ENCODE results near the gene PTK6. TPM values are rescaled to one million over a fixed set of nuclear protein-coding genes. Genes with fewer than 3 reads are reported as not detected.

PTK6 gene
- total RNA-seq, 1 donor from 2014 or later: 0.12 TPM

DNA sequence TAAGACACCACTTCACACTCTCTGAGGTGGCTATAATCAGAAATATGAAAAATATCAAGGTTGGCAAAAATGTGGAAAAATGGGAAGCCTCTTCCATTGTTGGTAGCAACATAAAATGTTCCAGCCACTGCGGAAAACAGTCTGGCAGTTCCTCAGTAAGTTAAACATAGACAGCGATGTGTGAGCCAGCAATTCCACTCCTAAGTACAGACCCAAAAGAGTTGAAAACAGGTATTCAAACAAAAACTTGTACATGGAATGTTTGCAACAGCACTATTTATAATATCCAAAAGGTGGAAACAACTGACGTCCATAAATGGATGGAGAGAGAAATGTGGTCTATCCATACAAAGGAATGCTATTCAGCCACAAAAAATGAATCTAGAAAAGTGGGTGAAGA, 24.0 kb downstream of the PTK6 start:
- no peak for TF ChIP-seq CTCF (conservative IDR thresholded peaks at IDR 0.05)
- no peaks in the 10 kb centered on the region for H3K36me3 Mint-ChIP-seq
- H3K27me3 Mint-ChIP-seq: peaks cover 55% of the 10 kb centered on the region
- DNase-seq (ENCODE audit: extremely low spot score, unreplicated experiment): no peak
- H3K4me1 Mint-ChIP-seq (ENCODE audit: unreplicated experiment): no peaks in the 10 kb centered on the region
- no peak overlapping the region for H3K4me3 Mint-ChIP-seq
- H3K27ac Mint-ChIP-seq: no peak overlapping the region
- H3K9me3 Mint-ChIP-seq: peaks cover 5% of the 10 kb centered on the region

DNA sequence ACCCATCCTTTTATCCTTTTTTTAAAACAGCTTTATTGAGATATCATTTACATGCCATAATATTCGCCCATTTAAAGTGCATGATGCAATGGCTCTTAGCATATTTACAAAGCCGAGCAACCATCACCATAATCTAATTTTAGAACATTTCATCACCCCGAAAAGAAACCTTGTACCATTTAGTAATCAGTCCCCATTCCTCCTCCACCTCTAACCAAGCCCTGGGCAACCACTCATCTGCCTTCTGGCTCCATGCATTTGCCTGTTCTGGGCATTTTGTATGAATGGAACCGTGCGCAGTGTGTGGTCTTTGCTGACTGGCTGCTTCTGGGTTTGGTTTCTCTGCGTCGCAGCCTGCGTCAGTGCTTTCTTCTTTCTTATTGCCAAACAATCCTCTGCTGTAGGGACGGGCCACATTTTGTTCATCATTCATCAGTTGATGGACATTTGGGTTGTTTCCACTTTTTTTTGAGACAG, 28.1 kb downstream of the PTK6 start:
- no peak overlapping the region for H3K27ac Mint-ChIP-seq
- peaks cover 56% of the 10 kb centered on the region for H3K27me3 Mint-ChIP-seq
- H3K36me3 Mint-ChIP-seq: no peaks in the 10 kb centered on the region
- TF ChIP-seq CTCF (conservative IDR thresholded peaks at IDR 0.05): no peak
- H3K9me3 Mint-ChIP-seq: peaks cover 10% of the 10 kb centered on the region
- H3K4me3 Mint-ChIP-seq: no peak overlapping the region
- no peak for DNase-seq (ENCODE audit: extremely low spot score, unreplicated experiment)
- H3K4me1 Mint-ChIP-seq (ENCODE audit: unreplicated experiment): no peaks in the 10 kb centered on the region

GRCh38 chr20:63508072-63508768, 29.0 kb downstream of the PTK6 start:
- Mint-ChIP-seq H3K4me1 (ENCODE audit: unreplicated experiment) (no peaks in the 10 kb centered on the region), H3K27ac (no peak overlapping the region), H3K36me3 (no peaks in the 10 kb centered on the region), H3K9me3 (peaks cover 7% of the 10 kb centered on the region), H3K4me3 (no peak overlapping the region), H3K27me3 (peaks cover 57% of the 10 kb centered on the region)
- TF ChIP-seq CTCF (conservative IDR thresholded peaks at IDR 0.05): no peak
- DNase-seq (ENCODE audit: extremely low spot score, unreplicated experiment): peak; percentile 65

- Mint-ChIP-seq H3K4me3 (no peak overlapping the region), H3K36me3 (no peaks in the 10 kb centered on the region), H3K4me1 (ENCODE audit: unreplicated experiment) (no peaks in the 10 kb centered on the region), H3K9me3 (peaks cover 5% of the 10 kb centered on the region), H3K27ac (no peak overlapping the region), H3K27me3 (peaks cover 47% of the 10 kb centered on the region)
- no peak for TF ChIP-seq CTCF (conservative IDR thresholded peaks at IDR 0.05)
- no peak for DNase-seq (ENCODE audit: extremely low spot score, unreplicated experiment)
These were observed 30.0 kb downstream of the PTK6 start for GRCh38 chr20:63507083-63507743.

GRCh38 chr20:63505723-63506122, 31.5 kb downstream of the PTK6 start:
- Mint-ChIP-seq H3K4me3 (no peak overlapping the region), H3K9me3 (peaks cover 5% of the 10 kb centered on the region), H3K27ac (no peak overlapping the region), H3K27me3 (peaks cover 48% of the 10 kb centered on the region), H3K4me1 (ENCODE audit: unreplicated experiment) (no peaks in the 10 kb centered on the region), H3K36me3 (no peaks in the 10 kb centered on the region)
- TF ChIP-seq CTCF (conservative IDR thresholded peaks at IDR 0.05): no peak
- DNase-seq (ENCODE audit: extremely low spot score, unreplicated experiment): no peak
